CD4-positive, alpha-beta T cell treated with Interleukin-15 for 4 hours (primary cell): ENCODE results near the gene TLE7.
A peak's percentile ranks its signal among the peaks of the same experiment; 100 is the strongest.

Experiments used
- DNase-seq: peaks from one replicate; pipeline ENCODE4 v3.0.0-alpha.2; 2020; ENCODE audit warnings: low spot score

TLE7 gene

GRCh38 chr16:71412270-71413160 is 29.3 kb downstream of the TLE7 start:
- peak; percentile 65 for DNase-seq

GRCh38 chr16:71410146-71410545 is 31.7 kb downstream of the TLE7 start:
- DNase-seq, result no peak

GRCh38 chr16:71409011-71409775 is 32.7 kb downstream of the TLE7 start:
- no peak for DNase-seq

- DNase-seq, result no peak
Observed at GRCh38 chr16:71408536-71408935, 33.3 kb downstream of the TLE7 start.

- DNase-seq, result no peak
Observed at GRCh38 chr16:71407731-71408130, 34.1 kb downstream of the TLE7 start.

GRCh38 chr16:71406724-71407123 is 35.1 kb downstream of the TLE7 start:
- no peak for DNase-seq

- DNase-seq, result no peak
Observed at GRCh38 chr16:71406316-71406715, 35.5 kb downstream of the TLE7 start.

GRCh38 chr16:71404364-71404763 is 37.5 kb downstream of the TLE7 start:
- DNase-seq, result no peak

GRCh38 chr16:71402674-71403073 is 39.2 kb downstream of the TLE7 start:
- no peak for DNase-seq

GRCh38 chr16:71402007-71402406 is 39.8 kb downstream of the TLE7 start:
- DNase-seq, result no peak

GRCh38 chr16:71399801-71400563 is 41.9 kb downstream of the TLE7 start:
- DNase-seq, result no peak

GRCh38 chr16:71396594-71396993 is 45.3 kb downstream of the TLE7 start:
- no peak for DNase-seq

GRCh38 chr16:71389330-71389729 is 52.5 kb downstream of the TLE7 start:
- no peak for DNase-seq

- DNase-seq, result no peak
Observed at GRCh38 chr16:71387045-71387871, 54.6 kb downstream of the TLE7 start.

- no peak for DNase-seq
Observed at GRCh38 chr16:71384073-71384724, 57.7 kb downstream of the TLE7 start.

GRCh38 chr16:71383054-71383773 is 58.6 kb downstream of the TLE7 start:
- no peak for DNase-seq

GRCh38 chr16:71380831-71381230 is 61.0 kb downstream of the TLE7 start:
- DNase-seq, result no peak
